Islet precursor cell (in vitro differentiated cells): ENCODE data around the gene DLK1.

ENCODE experiments used
- DNase-seq: peaks from one replicate; pipeline ENCODE4 v3.0.0-alpha.2; 2018

DLK1 gene

DNA sequence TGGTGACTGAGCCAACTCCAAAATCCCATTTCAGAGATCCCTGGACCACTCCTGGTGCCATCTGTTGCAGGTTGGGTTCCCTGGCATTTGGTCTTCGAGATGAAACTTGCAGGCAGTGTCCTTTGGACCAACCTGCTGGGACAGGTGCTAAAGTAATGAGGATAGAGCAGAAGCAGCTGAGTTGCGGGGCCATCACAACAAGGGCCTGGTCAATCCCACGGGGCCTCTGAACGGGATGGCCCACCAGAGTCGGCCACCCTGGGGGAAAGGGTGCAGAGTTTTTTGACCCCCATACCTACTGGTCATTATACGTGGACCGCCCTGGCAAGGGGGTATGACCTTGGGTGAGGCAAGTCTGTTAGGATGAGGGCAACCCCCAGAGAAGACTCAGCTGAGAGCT, 39.3 kb downstream of the DLK1 start:
- peak; percentile 7 for DNase-seq

GRCh38 chr14:100767003-100767787, 40.5 kb downstream of the DLK1 start:
- peak; percentile 26 for DNase-seq

- peak; percentile 33 for DNase-seq
Measured at GRCh38 chr14:100767788-100768536, 41.3 kb downstream of the DLK1 start.

- DNase-seq = peak; percentile 42
Measured at GRCh38 chr14:100769035-100769939, 42.6 kb downstream of the DLK1 start.

DNA sequence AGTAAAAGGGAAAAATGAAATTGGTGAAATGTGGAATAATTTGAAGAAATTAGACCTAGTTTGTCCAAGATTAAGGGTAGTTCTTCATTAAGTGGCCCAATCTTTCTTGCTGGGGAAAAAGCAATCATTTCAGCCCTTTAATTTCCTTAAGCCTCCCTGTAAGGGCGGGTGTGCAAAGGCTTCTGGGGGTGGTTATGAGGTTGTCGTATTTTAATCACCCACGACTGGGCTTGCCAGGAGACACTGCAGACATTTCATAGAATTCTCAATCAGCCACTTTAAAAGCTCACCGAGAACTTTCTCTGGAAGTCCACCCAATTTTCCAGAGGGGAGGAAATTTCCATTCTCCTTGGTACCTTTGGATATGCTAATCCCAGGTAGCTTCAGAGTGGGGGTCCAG, 43.4 kb downstream of the DLK1 start:
- DNase-seq = no peak

DNA sequence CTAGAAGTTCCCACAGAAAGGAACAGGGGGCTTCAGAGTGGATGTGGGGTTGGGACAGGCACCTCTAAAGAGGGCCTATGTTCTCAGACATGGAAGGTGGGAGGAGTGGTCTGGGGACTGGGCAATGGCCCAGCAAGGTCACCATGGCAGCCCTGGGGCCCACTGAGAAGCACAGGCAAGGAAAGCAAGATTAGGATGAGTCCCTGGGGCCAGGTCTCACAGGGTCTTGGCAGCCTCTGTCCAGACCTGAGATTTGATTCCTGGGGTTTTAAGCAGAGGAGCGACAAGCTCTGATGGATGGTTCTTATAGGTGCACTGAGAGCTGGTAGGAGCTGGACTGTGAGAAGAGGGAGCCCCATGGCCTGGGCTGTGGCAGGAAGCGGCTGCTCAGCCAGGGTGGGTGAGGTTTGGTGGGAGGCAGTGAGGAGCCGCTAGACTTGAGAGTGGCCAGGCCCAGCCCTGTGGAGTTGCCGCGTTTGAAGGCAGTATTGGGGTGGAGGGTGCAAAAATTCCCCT, 44.0 kb downstream of the DLK1 start:
- DNase-seq = no peak

DNA sequence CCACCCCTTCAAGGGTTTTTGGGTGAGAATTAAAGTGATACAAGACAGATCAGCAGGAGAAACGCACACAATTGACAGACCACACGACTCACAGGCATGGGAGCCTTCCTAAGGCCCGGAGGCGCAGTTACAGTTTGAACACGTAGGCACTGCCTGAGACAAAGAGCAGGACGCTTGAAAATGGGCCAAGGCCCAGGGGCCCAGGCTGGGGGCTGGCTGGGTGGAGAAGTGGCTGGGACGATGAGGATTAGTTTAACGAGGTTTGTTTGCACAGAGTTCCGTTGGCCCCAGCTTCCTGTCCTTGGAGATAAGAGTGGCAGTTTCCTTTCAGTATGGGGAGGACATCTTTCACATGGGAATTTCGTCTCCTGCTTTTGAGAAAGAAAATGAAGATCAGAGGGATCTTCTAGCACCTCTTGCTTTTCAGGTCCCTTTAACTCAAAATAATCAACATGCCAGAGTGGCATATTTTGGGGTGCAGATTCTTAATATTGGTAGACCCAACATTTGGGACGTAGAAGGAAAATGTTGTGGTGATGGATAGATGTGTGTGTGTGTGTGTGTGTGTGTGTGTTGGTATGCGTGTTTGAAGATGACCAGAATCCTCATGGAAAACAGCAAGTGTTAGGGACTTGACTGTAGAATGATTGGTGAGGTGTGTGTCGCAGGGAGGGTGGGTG, 44.6 kb downstream of the DLK1 start:
- peak; percentile 74 for DNase-seq

GRCh38 chr14:100772607-100773165, 46.0 kb downstream of the DLK1 start:
- peak; percentile 34 for DNase-seq

GRCh38 chr14:100773331-100774163, 46.9 kb downstream of the DLK1 start:
- peak; percentile 42 for DNase-seq

GRCh38 chr14:100774164-100774537, 47.5 kb downstream of the DLK1 start:
- DNase-seq = peak; percentile 45

- DNase-seq = no peak
Measured at GRCh38 chr14:100775351-100775830, 48.7 kb downstream of the DLK1 start.

DNA sequence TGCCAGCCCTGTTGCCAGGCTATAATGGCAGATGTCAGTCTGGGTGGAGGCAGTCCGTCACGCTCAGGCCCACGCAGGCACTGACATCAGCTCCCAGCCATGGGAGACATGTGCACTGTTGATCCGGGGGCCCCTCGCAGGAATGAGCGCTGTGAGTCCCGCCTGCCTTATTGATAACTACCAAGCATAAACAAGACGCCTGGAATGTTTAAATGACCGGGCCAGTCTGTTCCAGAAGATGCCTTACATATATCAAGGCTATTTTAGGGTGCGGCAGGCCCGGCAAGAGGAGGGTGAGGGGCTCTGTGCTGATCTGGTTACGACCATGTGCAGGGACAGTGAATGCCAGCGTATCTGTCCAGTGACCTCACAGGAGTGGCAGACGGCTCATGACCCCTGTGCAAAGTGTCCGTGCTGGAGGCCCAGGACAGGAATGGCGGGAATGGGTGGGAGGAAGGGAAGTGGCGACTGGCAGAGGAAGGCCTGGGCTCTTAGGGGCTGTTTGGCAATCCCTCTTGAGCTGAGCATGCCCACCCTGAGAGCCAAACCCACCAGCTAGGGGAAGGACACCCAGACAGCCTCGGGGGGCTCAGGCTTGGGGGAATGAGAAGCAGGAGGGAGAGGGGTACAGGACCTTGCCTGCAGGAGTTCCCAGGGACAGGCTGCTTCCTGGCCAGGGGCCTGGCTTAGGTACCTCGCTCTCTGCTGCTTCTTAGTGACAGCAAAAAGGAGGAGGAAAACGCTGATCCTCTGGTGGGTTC, 49.3 kb downstream of the DLK1 start:
- DNase-seq = peak; percentile 54

DNA sequence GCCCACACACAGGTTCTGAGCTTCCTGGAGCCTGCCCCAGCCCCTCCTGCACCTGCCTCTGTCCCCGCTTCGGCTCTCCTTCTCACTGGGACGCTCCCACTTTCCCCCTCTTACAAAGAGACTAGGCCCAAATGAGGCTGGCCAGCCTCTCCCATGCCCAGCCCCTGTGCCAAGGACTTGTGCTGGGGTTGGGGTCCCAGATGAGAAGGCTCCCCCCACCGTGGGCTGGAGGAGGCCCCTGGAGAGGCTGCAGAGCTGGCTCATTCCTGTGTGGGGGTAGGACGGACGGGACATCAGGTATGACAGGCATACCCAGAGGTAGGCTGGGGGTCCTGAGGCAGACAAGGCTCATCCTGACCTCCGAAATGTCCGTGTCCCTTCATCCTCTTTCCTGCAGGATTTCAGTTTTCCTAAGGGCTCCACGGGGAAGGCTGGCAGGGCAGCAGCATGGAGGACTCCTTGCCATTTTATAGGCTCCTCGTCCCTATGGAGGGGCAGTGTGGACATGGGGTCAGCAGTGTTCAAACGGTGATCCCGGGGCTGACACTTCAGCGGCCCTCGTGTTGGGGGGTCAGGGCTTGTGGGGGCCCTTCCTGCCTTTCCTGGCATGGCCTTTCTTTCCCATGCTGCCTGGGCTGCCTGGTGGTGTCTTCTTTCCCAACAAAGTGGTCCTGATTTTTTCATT, 50.1 kb downstream of the DLK1 start:
- DNase-seq = peak; percentile 24

GRCh38 chr14:100777366-100777817, 50.7 kb downstream of the DLK1 start:
- DNase-seq = peak; percentile 22

GRCh38 chr14:100777818-100778525, 51.3 kb downstream of the DLK1 start:
- DNase-seq = peak; percentile 48

DNA sequence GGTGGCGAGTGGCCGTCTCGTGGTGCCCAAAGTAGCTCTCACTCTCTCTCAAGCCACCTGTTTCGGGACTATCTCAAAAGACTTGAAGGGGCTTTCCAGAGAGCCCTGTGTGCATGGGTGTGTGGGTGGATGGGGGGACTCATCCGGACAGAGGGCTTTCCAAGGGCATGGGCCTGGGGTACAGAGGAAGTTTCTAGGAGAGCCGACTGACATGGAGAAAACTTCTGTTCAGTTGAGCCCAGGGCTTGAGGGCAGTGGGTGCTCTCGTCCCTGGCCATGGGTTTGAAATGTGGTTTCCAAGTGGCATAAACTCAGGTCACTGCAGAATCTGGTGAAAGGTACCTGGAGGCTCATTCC, 51.8 kb downstream of the DLK1 start:
- peak; percentile 33 for DNase-seq

DNA sequence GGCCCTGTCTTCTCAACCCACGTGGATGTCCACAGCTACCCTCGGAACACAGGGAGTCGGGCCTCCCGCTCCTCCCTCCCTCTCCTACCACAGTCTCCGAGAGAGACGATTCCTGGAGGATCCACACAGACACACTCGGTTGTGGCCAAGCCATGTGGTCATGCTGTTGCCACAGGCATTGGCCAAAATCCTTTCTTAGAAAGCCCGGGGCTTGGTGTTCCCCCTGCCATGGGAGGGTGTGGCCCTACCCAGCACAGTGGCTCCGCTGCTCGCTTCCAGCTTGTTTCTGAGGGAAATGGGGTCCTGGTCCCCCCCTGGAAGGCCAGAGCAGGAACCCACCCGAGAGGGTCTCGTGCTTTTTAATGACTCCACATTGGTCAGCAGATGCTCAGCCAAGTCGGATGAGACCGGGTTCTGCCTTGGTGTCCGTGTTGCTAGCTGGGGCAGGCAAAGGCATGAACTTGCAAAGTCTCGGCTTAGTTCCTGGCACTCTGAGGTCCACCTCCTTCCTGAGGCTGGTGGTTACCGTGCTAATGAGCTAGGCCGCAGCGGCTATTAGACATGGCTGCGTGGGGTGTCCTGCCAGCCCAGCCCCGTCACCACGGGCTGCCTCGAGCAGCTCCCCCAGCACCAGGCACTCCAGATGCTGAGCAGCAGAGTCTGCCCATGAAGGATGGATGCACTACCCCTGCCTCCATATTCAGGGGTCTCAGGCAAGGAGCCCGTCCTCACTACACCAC, 52.4 kb downstream of the DLK1 start:
- DNase-seq = peak; percentile 51

GRCh38 chr14:100779691-100780080, 53.0 kb downstream of the DLK1 start:
- no peak for DNase-seq
